ENCODE data around the gene STK38. TPM values are rescaled to one million over a fixed set of nuclear protein-coding genes. Genes with fewer than 3 reads are reported as not detected.

The STK38 gene
- total and polyA plus RNA-seq, 2 of the 13 experiments (the other 11 are each of a cell fraction or from before 2014, with no cell fraction given): 10.3 to 20.7 TPM

- H3K4me1 ChIP-seq (ENCODE audit: insufficient read depth, low read length): peaks cover 11% of the 10 kb centered on the region
- intact Hi-C loops (cut with micrococcal nuclease; ENCODE audit: unreplicated experiment): no loop called here
- no TSS peak for BruUV-seq (replicated peaks)
- CTCF ChIA-PET (ENCODE audit: low intra/inter-chr PET ratio, low total read pairs): no interaction called here
- H3K4me3 ChIP-seq (replicated peaks in 1 of 3; ENCODE audit: insufficient read depth in 1 of 3, low read depth in 2 of 3, low read length in 3 of 3): no peak overlapping the region
- H3K9ac ChIP-seq (ENCODE audit: insufficient read depth, low read depth, low read length): no peak overlapping the region
- WGBS (ENCODE audit: low lambda C conversion rate): 84% methylated on average over 3 of the region's 3 CpGs
- in situ Hi-C loops (cut with HindIII; ENCODE audit: extremely low pct_ligation_motif_present, low pct_unique_long_range_greater_than_20kb): no loop called here
- H3K79me2 ChIP-seq (ENCODE audit: insufficient read depth, low read length): peaks cover 83% of the 10 kb centered on the region
- H3K4me2 ChIP-seq (ENCODE audit: low read depth, low read length): no peak overlapping the region
- DNase-seq (ENCODE audit: low spot score) (no peak), FAIRE-seq (no peak), ATAC-seq (no peak)
- no peaks in the 10 kb centered on the region for H3K9me3 ChIP-seq (ENCODE audit: low read length)
- peaks cover 38% of the 10 kb centered on the region for H4K20me1 ChIP-seq (ENCODE audit: insufficient read depth, low read length)
- peaks cover 0 to under 1% of the 10 kb centered on the region in 2 experiments; a peak in 1 of 5 replicates for H3K36me3 ChIP-seq (replicated peaks in 1 of 2; ENCODE audit: control insufficient read depth in 1 of 2, insufficient read depth in 2 of 2, low read length in 2 of 2)
- H3K27ac ChIP-seq (ENCODE audit: extremely low read length, insufficient read depth, low read length): no peak overlapping the region
- POLR2A ChIA-PET: no interaction called here
- H3K27me3 ChIP-seq (ENCODE audit: control insufficient read depth in 1 of 2, insufficient read depth in 2 of 2, low read length in 2 of 2): no peaks in the 10 kb centered on the region
- TF ChIP-seq JUN (CRISPR knock-in tag; IDR thresholded peaks at IDR 0.05): no peak
- TF ChIP-seq NFKBIZ (CRISPR knock-in tag; IDR thresholded peaks at IDR 0.05): no peak
- no peak for TF ChIP-seq ZNF225 (CRISPR knock-in tag; IDR thresholded peaks at IDR 0.05)
- TF ChIP-seq ZMYM3 (CRISPR knock-in tag; IDR thresholded peaks at IDR 0.05): no peak
- no peak for TF ChIP-seq ZFP62 (CRISPR knock-in tag; IDR thresholded peaks at IDR 0.05)
- no peak overlapping the region for H2AFZ ChIP-seq (ENCODE audit: low read length)
Measured at GRCh38 chr6:36461646-36462045, 85.6 kb downstream of the STK38 start.

- intact Hi-C loops (cut with micrococcal nuclease; ENCODE audit: unreplicated experiment) (no loop called here), in situ Hi-C loops (cut with HindIII; ENCODE audit: extremely low pct_ligation_motif_present, low pct_unique_long_range_greater_than_20kb) (no loop called here)
- Histone ChIP-seq H3K4me1 (ENCODE audit: insufficient read depth, low read length) (peaks cover 11% of the 10 kb centered on the region), H4K20me1 (ENCODE audit: insufficient read depth, low read length) (peaks cover 38% of the 10 kb centered on the region), H3K4me3 (replicated peaks in 1 of 3; ENCODE audit: insufficient read depth in 1 of 3, low read depth in 2 of 3, low read length in 3 of 3) (no peak overlapping the region), H2AFZ (ENCODE audit: low read length) (no peak overlapping the region), H3K9ac (ENCODE audit: insufficient read depth, low read depth, low read length) (no peak overlapping the region), H3K27me3 (ENCODE audit: control insufficient read depth in 1 of 2, insufficient read depth in 2 of 2, low read length in 2 of 2) (no peaks in the 10 kb centered on the region), H3K27ac (ENCODE audit: extremely low read length, insufficient read depth, low read length) (no peak overlapping the region), H3K79me2 (ENCODE audit: insufficient read depth, low read length) (peaks cover 81% of the 10 kb centered on the region), H3K9me3 (ENCODE audit: low read length) (no peaks in the 10 kb centered on the region), H3K4me2 (ENCODE audit: low read depth, low read length) (no peak overlapping the region), H3K36me3 (replicated peaks in 1 of 2; ENCODE audit: control insufficient read depth in 1 of 2, insufficient read depth in 2 of 2, low read length in 2 of 2) (peaks cover 1 to 2% of the 10 kb centered on the region in 2 experiments; a peak in 2 of 5 replicates)
- BruUV-seq (replicated peaks): no TSS peak
- POLR2A ChIA-PET: no interaction called here
- FAIRE-seq (no peak), ATAC-seq (no peak), DNase-seq (ENCODE audit: low spot score) (no peak)
- CTCF ChIA-PET (ENCODE audit: low intra/inter-chr PET ratio, low total read pairs): no interaction called here
- TF ChIP-seq DBP (CRISPR knock-in tag; IDR thresholded peaks at IDR 0.05; ENCODE audit: not compliant biosample characterization) (no peak), ZNF230 (CRISPR knock-in tag; IDR thresholded peaks at IDR 0.05) (no peak), NFYC (CRISPR knock-in tag; IDR thresholded peaks at IDR 0.05) (no peak), ZNF224 (CRISPR knock-in tag; IDR thresholded peaks at IDR 0.05) (no peak), MLX (CRISPR knock-in tag; IDR thresholded peaks at IDR 0.05) (no peak), ZNF644 (CRISPR knock-in tag; IDR thresholded peaks at IDR 0.05; ENCODE audit: low read depth) (no peak), MXD1 (CRISPR knock-in tag; IDR thresholded peaks at IDR 0.05) (no peak), BRF2 (CRISPR knock-in tag; IDR thresholded peaks at IDR 0.05) (no peak), ZNF777 (CRISPR knock-in tag; IDR thresholded peaks at IDR 0.05) (no peak), JUNB (CRISPR knock-in tag; IDR thresholded peaks at IDR 0.05; ENCODE audit: borderline replicate concordance) (no peak), SP5 (CRISPR knock-in tag; IDR thresholded peaks at IDR 0.05; ENCODE audit: borderline replicate concordance, low read depth) (no peak), ZNF564 (CRISPR knock-in tag; IDR thresholded peaks at IDR 0.05) (no peak)
Measured at GRCh38 chr6:36460916-36461315, 86.4 kb downstream of the STK38 start.
